IMR-90 (cell line): Measurements from ENCODE around the gene SNX27. TPM values are rescaled to one million over a fixed set of nuclear protein-coding genes. Genes with fewer than 3 reads are reported as not detected.

ENCODE experiments used
- ATAC-seq: fragments of 200-7000 bp; cut with Tn5 transposase; 2 replicates; pipeline ENCODE4 v1.9.1; 2020; ENCODE audit warnings: low read depth, mild to moderate bottlenecking, moderate library complexity
- BruUV-seq: library from RNA; stranded (reverse); fragments of 400-500 nt; replicated peaks from 2 replicates; lab custom pipeline; 2021; lab: Mats Ljungman, UMichigan
- CTCF ChIA-PET: fragments of 300-600 bp; formaldehyde crosslinking; extraction: SDS; loops from one replicate; lab custom pipeline; 2021; ENCODE audit warnings: antibody characterized with exemption; lab: Yijun Ruan, JAX
- POLR2A ChIA-PET: fragments of 300-600 bp; sonication (Branson Sonifier 250); formaldehyde crosslinking; loops from one replicate; lab custom pipeline; 2022; ENCODE audit warnings: antibody characterized with exemption; ENCODE audit not compliant: unreplicated experiment; lab: Charles Lee
- DNase-seq: peaks from one replicate; pipeline ENCODE4 v3.0.0; 2013
- H2AFZ ChIP-seq: replicated peaks from 2 replicates; pipeline ENCODE3; 2013; ENCODE audit warnings: low read length, mild to moderate bottlenecking; ENCODE audit not compliant: poor library complexity
- H2AK5ac ChIP-seq: 2 replicates; pipeline ENCODE4 v1.6.1; 2013; ENCODE audit warnings: low read depth, low read length, inconsistent platforms
- H2AK9ac ChIP-seq: replicated peaks from 2 replicates; pipeline ENCODE3; 2013; ENCODE audit warnings: mild to moderate bottlenecking, low read depth, low read length, moderate library complexity; ENCODE audit not compliant: poor library complexity
- H2BK120ac ChIP-seq: 2 replicates; pipeline ENCODE4 v1.6.1; 2013; ENCODE audit warnings: low read depth, low read length, inconsistent platforms
- H2BK15ac ChIP-seq: 3 replicates; pipeline ENCODE4 v1.6.1; 2013; ENCODE audit warnings: low read depth, low read length, inconsistent platforms
- H2BK20ac ChIP-seq: 2 replicates; pipeline ENCODE4 v1.6.1; 2013; ENCODE audit warnings: low read depth, mild to moderate bottlenecking, inconsistent platforms, low read length, moderate library complexity
- H2BK5ac ChIP-seq: 2 replicates; pipeline ENCODE4 v1.6.1; 2013; ENCODE audit warnings: mild to moderate bottlenecking, low read depth, low read length, inconsistent platforms; ENCODE audit not compliant: poor library complexity, severe bottlenecking
- H3K14ac ChIP-seq: replicated peaks from 2 replicates; pipeline ENCODE4 v1.6.1; 2013; ENCODE audit warnings: low read depth, low read length, inconsistent platforms
- H3K18ac ChIP-seq: 2 replicates; pipeline ENCODE4 v1.6.1; 2013; ENCODE audit warnings: low read depth, low read length, control low read depth
- H3K23ac ChIP-seq: 2 replicates; pipeline ENCODE4 v1.6.1; 2013; ENCODE audit warnings: low read depth, low read length, inconsistent platforms
- H3K27ac ChIP-seq: 2 replicates; pipeline ENCODE4 v1.5.1; 2013; ENCODE audit warnings: mild to moderate bottlenecking, control low read depth, low read length; ENCODE audit not compliant: insufficient read depth
- H3K27me3 ChIP-seq: 2 replicates; pipeline ENCODE4 v1.6.1; 2013; ENCODE audit warnings: low read length; ENCODE audit not compliant: control insufficient read depth, insufficient read depth
- H3K36me3 ChIP-seq: 2 replicates; pipeline ENCODE4 v1.6.1; 2013; ENCODE audit warnings: low read length, mixed read lengths; ENCODE audit not compliant: control insufficient read depth, insufficient read depth
- H3K4ac ChIP-seq: 2 replicates; pipeline ENCODE4 v1.6.1; 2013; ENCODE audit warnings: low read depth, low read length, inconsistent platforms
- H3K4me1 ChIP-seq: 2 replicates; pipeline ENCODE4 v1.6.1; 2013; ENCODE audit warnings: low read length, mixed read lengths; ENCODE audit not compliant: control insufficient read depth, insufficient read depth
- H3K4me2 ChIP-seq: 2 replicates; pipeline ENCODE4 v1.6.1; 2013; ENCODE audit warnings: low read depth, mild to moderate bottlenecking, control low read depth, low read length, moderate library complexity
- H3K4me3 ChIP-seq: 2 replicates; pipeline ENCODE4 v1.5.1; 2013; ENCODE audit warnings: low read depth, mild to moderate bottlenecking, control low read depth, low read length, moderate library complexity; ENCODE audit not compliant: insufficient read depth
- H3K56ac ChIP-seq: 2 replicates; pipeline ENCODE4 v1.6.1; 2013; ENCODE audit warnings: low read length, inconsistent platforms; ENCODE audit not compliant: insufficient read depth; ENCODE audit errors: extremely low read depth
- H3K79me1 ChIP-seq, 2 experiments: 2 replicates each; pipeline ENCODE4 v1.6.1; 2013; ENCODE audit warnings: low read length in 2 of 2, inconsistent platforms in 1 of 2, low read depth in 1 of 2
- H3K9ac ChIP-seq: 2 replicates; pipeline ENCODE4 v1.6.1; 2013; ENCODE audit warnings: low read depth, low read length, control low read depth
- H3K9me1 ChIP-seq: 2 replicates; pipeline ENCODE4 v1.6.1; 2013; ENCODE audit warnings: low read length, inconsistent platforms; ENCODE audit not compliant: insufficient read depth
- H3K9me3 ChIP-seq: 2 replicates; pipeline ENCODE4 v1.6.1; 2013; ENCODE audit warnings: low read length; ENCODE audit not compliant: control insufficient read depth, insufficient read depth
- H4K20me1 ChIP-seq: 2 replicates; pipeline ENCODE4 v1.6.1; 2013; ENCODE audit warnings: low read length, inconsistent platforms; ENCODE audit not compliant: insufficient read depth
- H4K5ac ChIP-seq: 2 replicates; pipeline ENCODE4 v1.6.1; 2013; ENCODE audit warnings: mild to moderate bottlenecking, low read depth, low read length, control low read depth
- H4K8ac ChIP-seq, 2 experiments: 2 replicates each; pipeline ENCODE4 v1.6.1; 2013; ENCODE audit warnings: low read depth in 2 of 2, low read length in 2 of 2, control low read depth in 1 of 2, inconsistent platforms in 1 of 2
- H4K91ac ChIP-seq: 2 replicates; pipeline ENCODE4 v1.6.1; 2013; ENCODE audit warnings: low read depth, low read length, inconsistent platforms; ENCODE audit not compliant: insufficient read depth
- BHLHE40 ChIP-seq: fragments of 150-350 bp; IDR thresholded peaks from 2 replicates; pipeline ENCODE4 v1.6.1; 2016; ENCODE audit warnings: mild to moderate bottlenecking, low read depth, low read length
- CEBPB ChIP-seq: IDR thresholded peaks from 2 replicates; pipeline ENCODE4 v1.6.1; 2012; ENCODE audit warnings: low read depth, low read length, improper control_type of control experiment
- ELK1 ChIP-seq: fragments of 150-350 bp; IDR thresholded peaks from 2 replicates; pipeline ENCODE4 v1.6.1; 2016; ENCODE audit warnings: low read depth, mild to moderate bottlenecking, low read length, moderate library complexity, borderline replicate concordance
- SMC3 ChIP-seq: fragments of 150-350 bp; IDR thresholded peaks from 2 replicates; pipeline ENCODE4 v1.6.1; 2016; ENCODE audit warnings: low read depth, mild to moderate bottlenecking, antibody characterized with exemption, low read length, moderate library complexity
- WGBS, 2 experiments: methylation state at CpG; one replicate each; pipeline versions ENCODE4 v1.1.5 to v1.1.7; 2013; ENCODE audit warnings: missing lambda C conversion rate in 2 of 2; ENCODE audit not compliant: insufficient read length in 1 of 2; ENCODE audit errors: extremely low coverage in 2 of 2; 5-methylcytosine and 5-hydroxymethylcytosine counted together
- dilution Hi-C: fragments of 300-500 bp; cut with HindIII; formaldehyde crosslinking; loops from one replicate; pipeline ENCODE4 v1.14.3; 2018; ENCODE audit warnings: low sequenced_read_pairs; ENCODE audit not compliant: unreplicated experiment
- in situ Hi-C: fragments of 300-500 bp; cut with MboI; formaldehyde crosslinking; loops from 3 replicates; pipeline ENCODE4 v1.14.3; 2019; ENCODE audit warnings: low sequenced_read_pairs, inconsistent platforms, mixed read lengths
- intact Hi-C: fragments of 100-400 bp; cut with micrococcal nuclease; formaldehyde crosslinking; loops from 2 replicates; pipeline ENCODE4 v1.10.0; 2022
- polyA plus RNA-seq, 3 experiments: library from polyadenylated mRNA; depleted of rRNA; stranded (reverse); fragments of >200 nt; gene quantifications; 2 replicates each; pipeline ENCODE4 v1.2.3, GENCODE V29; 2012; ENCODE audit warnings: low replicate concordance in 1 of 3
- total RNA-seq: library from RNA; depleted of rRNA; stranded (reverse); fragments of >200 nt; gene quantifications from 2 replicates; pipeline ENCODE4 v1.2.3, GENCODE V29; 2012

SNX27 gene
- total and polyA plus RNA-seq, 2 of the 4 experiments (the other 2 are of a cell fraction), result 12.3 to 25.6 TPM

- Histone ChIP-seq H4K8ac (no peak overlapping the region), H3K9me3 (no peaks in the 10 kb centered on the region), H3K14ac (no peak overlapping the region), H3K23ac (no peak overlapping the region), H3K18ac (no peak overlapping the region), H2AFZ (no peak overlapping the region), H2AK9ac (no peak overlapping the region), H3K79me1 (0 out of 4 replicates have a peak, but pooled peaks cover 0 to 2% of the 10 kb centered on the region in 2 experiments), H2BK120ac (no peak overlapping the region), H4K20me1 (no peaks in the 10 kb centered on the region), H2BK20ac (no peak overlapping the region), H4K5ac (no peak overlapping the region), H3K4me1 (peaks cover 7% of the 10 kb centered on the region), H2AK5ac (no peak overlapping the region), H2BK5ac (no peak overlapping the region), H3K4me2 (no peak overlapping the region), H4K91ac (no peak overlapping the region), H3K9ac (no peak overlapping the region), H3K56ac (no peak overlapping the region), H3K27ac (no peak overlapping the region), H2BK15ac (no peak overlapping the region), H3K27me3 (no peaks in the 10 kb centered on the region), H3K36me3 (peaks cover 39% of the 10 kb centered on the region), H3K4me3 (no peak overlapping the region), H3K9me1 (peaks cover 2% of the 10 kb centered on the region), H3K4ac (no peak overlapping the region)
- WGBS, 2 experiments, result 100% methylated on average over 1 of the region's 8 CpGs; no CpG with 5 or more reads in 1 of the 2 experiments
- dilution Hi-C loops (no loop called here), intact Hi-C loops (no loop called here), in situ Hi-C loops (no loop called here)
- DNase-seq (peak; percentile 82), ATAC-seq (peak; percentile 55; the same call in 1 of the 2 replicates)
- no peak for TF ChIP-seq ELK1
- TF ChIP-seq BHLHE40, result 0 out of 2 replicates have a peak, but pooled peaks have one; percentile 17
- no peak for TF ChIP-seq SMC3
- TF ChIP-seq CEBPB, result peak; percentile 14; the same call in 1 of the 2 replicates
- BruUV-seq, result no TSS peak
- ChIA-PET CTCF (no interaction called here), POLR2A (no interaction called here)
Observed at GRCh38 chr1:151579436-151580225, 32.2 kb upstream of the SNX27 start.
